Activated T-helper 1 cell treated with anti-CD3 and anti-CD28 coated beads, Interleukin-2, amount 50 U/mL, for 16 hours (primary cell): ENCODE results near the gene ZBTB20.

ENCODE experiments used
- DNase-seq, 2 donors: peaks; one replicate each; pipeline ENCODE4 v3.0.0-alpha.2; 2020; ENCODE audit warnings: low read depth in 1 of 2, low spot score in 1 of 2

Gene ZBTB20

GRCh38 chr3:115022199-115022598, 124.9 kb downstream of the ZBTB20 start:
- no peak for DNase-seq

DNA sequence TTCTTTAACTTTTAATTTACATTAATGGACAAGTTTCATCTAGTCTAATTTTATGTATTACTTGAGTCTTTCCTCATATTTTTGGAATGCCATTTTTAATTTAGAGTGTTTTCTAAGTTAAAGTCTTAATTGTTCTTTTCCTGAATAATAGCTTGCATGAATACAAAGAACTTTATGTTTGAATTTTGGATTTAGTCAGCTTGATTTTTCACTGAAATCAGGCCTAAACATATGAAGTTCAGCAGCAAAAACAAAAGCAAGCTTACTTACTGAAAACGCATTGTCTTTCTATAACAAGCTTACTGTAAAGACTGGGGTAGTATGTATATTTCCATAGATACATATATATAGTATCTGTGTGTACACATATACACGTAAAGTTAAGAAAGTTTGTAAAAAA, 126.0 kb downstream of the ZBTB20 start:
- DNase-seq: no peak

DNA sequence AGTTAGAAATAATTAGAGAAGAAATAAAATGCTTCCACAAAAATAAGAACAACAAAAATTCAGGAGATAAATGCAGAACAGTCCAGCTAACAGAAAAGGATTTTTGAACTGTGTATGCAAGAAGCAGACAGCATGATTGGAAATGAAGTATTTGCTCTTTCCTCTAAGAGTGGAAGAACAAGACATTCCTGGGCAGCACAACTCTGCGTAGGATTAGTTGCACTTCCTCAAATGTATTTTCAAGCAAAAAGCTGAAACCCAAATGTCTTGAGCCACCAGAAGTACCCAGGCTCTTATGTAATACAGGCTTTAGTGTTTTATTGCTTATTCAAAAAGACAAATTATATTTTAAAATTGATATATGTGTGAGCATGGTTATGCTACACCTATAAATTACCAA, 127.2 kb downstream of the ZBTB20 start:
- no peak for DNase-seq

GRCh38 chr3:115018694-115019093, 128.4 kb downstream of the ZBTB20 start:
- no peak for DNase-seq

- DNase-seq: no peak
Measured at GRCh38 chr3:115007966-115008365, 139.1 kb downstream of the ZBTB20 start.

- no peak for DNase-seq
Measured at GRCh38 chr3:115004201-115005140, 142.6 kb downstream of the ZBTB20 start.

GRCh38 chr3:114998971-114999579, 148.0 kb downstream of the ZBTB20 start:
- no peak for DNase-seq

- no peak for DNase-seq
Measured at GRCh38 chr3:114994554-114995341, 152.3 kb downstream of the ZBTB20 start.

DNA sequence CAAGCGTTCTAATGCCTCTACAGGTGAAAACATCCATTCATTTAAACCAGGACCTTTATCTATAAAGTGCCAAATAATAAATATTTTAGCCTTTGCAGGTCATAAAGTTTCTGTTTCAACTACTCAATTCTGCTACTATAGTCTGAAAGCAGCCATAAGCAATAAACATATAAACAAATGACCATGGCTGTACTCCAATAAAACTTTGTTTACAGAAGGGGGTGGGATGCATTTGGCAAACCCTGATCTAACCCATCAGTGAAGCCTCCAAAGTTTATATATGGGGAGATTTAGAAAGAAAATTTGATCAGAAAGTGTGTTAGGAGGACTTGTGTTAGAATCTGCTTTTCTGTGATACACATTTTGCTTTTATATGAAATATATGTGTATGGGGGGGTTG, 161.3 kb downstream of the ZBTB20 start:
- no peak for DNase-seq

- DNase-seq: no peak
Measured at GRCh38 chr3:114983248-114983647, 163.8 kb downstream of the ZBTB20 start.

GRCh38 chr3:114974387-114974786, 172.7 kb downstream of the ZBTB20 start:
- DNase-seq: no peak

DNA sequence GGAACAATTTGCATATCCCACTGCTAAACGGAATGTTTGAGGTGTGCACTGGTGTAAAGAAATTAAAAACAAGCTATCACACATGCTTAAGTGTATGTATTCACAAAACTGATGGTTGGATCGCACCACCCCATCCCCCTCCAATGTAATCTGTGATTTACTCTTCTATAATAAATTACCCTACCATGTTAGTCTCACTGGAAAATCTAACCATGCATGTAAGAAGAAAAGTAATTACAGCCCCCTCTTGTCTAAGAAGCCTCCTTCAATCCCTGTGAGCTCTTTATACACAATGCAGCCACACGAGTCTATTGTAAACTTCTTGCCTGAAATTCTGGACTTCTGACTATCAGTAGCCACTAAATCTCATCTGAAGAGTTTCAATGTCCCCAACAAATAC, 173.6 kb downstream of the ZBTB20 start:
- no peak for DNase-seq

DNA sequence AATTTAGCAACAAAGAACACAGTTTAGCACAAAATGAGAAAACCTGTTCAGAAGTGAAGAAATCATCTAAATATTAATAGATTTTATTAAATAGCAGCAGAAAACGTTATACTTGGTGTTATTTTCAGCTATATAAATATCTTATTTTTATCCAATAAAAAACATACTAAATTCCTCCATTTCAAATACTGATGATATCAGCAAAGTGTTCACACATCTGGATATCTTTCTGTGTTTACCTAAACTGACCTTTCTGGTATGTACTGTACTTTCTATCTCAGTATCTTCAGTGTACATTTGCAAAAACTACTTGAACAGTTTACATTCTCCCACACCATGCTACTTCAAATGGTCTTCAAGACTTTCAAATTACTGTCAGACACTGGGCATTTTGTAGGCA, 179.9 kb downstream of the ZBTB20 start:
- no peak for DNase-seq

- DNase-seq: no peak
Measured at GRCh38 chr3:114962189-114962588, 184.9 kb downstream of the ZBTB20 start.

GRCh38 chr3:114958930-114959329, 188.2 kb downstream of the ZBTB20 start:
- no peak for DNase-seq

DNA sequence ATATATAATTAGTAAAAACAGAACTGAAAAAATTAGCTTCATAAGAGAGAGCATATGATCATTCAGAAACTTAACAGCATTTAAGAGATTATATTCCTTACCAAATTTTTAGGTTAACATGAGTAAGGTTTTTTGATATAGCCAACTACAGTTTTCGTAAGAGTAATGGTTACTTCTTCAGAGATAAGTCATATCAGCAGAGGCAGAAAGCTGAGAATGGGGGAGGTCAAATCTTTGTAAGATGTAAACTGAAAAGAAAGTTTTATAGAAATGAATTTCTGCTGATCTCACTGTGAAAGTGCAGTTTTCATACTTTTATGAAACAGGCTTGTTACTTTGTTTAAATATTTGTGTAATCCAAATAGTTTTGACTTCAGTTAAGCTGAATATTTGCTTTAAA, 193.3 kb downstream of the ZBTB20 start:
- no peak for DNase-seq

GRCh38 chr3:114953215-114953799, 193.8 kb downstream of the ZBTB20 start:
- no peak for DNase-seq

DNA sequence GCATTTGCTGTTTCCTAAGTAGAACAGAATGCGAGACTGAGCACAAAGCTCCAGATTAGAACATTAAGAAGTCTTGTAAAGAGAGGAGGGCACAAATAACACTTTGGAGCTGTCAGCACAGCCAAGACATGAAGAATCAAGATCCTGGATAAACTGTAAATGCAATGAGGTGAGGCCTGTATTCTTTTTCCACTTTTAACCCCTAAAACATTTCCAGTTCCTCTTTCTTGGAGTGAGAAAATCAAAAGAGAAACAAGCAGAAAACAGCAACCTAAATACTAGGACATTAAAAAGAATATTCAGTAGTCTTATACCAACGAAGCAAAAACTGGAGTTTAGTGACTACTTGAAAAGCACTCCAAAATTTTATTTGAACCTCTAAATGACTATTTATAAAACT, 204.3 kb downstream of the ZBTB20 start:
- DNase-seq: no peak

DNA sequence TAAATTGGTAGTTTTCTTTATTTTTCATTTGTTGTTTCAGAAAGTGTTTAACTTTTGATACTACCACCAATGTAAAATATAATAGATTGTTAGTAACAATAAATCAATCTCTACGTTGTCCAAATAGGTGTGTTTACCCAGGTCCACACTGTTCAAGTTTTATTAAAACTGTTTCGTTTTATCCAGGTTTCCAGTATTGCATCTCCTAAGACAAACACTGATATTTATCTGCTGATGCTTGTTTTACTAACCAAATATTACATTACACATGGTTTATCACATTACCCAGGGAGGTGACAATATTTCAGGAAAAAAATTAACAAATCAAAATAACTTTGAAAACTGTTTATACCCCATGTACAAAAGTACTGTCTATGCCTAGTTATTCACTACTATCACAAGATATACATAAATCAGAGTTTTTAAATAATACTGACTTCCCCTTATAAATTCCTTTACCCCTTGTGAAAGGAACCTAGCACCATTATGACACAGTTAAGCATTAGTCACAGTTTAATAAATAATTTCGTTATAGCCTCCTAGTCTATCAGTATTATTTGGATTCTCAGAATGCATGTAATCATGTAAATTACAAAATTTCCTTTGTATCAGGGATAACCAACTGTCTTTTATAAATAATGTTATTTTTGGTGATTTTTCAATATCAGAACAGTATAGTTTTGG, 205.3 kb downstream of the ZBTB20 start:
- DNase-seq: no peak

DNA sequence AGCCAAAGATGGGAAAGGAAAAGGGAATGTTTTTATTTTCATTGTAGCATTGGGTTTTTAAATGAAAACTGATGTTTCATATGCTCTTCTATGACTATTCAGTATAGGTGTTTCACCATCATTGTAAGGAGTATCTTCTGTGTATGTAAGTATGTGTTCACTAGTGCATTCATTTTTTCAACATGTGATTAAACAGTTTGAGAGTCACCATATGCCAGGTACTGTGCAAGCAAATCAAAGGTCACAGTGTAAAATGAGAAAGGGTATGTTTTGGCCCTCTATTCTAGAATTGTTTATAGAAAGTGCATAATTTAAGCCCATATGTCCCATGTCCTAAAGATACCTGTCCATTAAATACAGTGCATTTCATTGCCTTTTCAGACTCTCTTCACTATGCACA, 207.2 kb downstream of the ZBTB20 start:
- DNase-seq: no peak

DNA sequence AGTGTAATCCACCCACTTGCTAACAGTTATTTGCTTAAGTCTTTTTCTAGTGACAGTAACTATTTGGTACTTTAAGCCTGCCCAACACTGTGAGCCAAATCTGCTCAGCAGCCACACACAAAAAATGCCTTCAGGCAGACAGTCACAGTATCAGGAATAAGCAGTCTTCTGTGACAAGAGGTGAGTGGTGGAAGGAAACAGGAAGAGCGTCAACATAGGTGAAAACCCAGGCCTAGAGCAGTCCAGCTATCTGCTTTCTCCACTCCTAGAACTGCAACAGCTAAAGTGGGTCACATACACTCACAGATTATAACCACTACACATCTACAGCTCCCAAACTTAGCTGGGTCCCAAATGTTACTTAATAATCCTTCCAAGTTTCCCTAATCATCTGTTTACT, 213.7 kb downstream of the ZBTB20 start:
- no peak for DNase-seq
